Fibroblast of lung (primary cell): ENCODE results near the gene RBM25. TPM values are rescaled to one million over a fixed set of nuclear protein-coding genes. Genes with fewer than 3 reads are reported as not detected.

ENCODE experiments used
- DNase-seq, 2 donors: peaks; one replicate each; pipeline versions ENCODE4 v3.0.0 to v3.0.0-alpha.2; 2010; ENCODE audit warnings: low read depth in 2 of 2
- H2AFZ ChIP-seq: 2 replicates; pipeline ENCODE4 v1.5.1; 2012; ENCODE audit warnings: low read length, control low read depth, inconsistent platforms
- H3K27ac ChIP-seq: 2 replicates; pipeline ENCODE4 v1.5.1; 2011; ENCODE audit warnings: low read length, control low read depth; ENCODE audit not compliant: insufficient read depth
- H3K27me3 ChIP-seq: 2 replicates; pipeline ENCODE4 v1.5.1; 2011; ENCODE audit warnings: mild to moderate bottlenecking, low read length; ENCODE audit not compliant: control insufficient read depth, insufficient read depth
- H3K36me3 ChIP-seq: 2 replicates; pipeline ENCODE4 v1.5.1; 2011; ENCODE audit warnings: low read length; ENCODE audit not compliant: control insufficient read depth, insufficient read depth
- H3K4me1 ChIP-seq: 2 replicates; pipeline ENCODE4 v1.5.1; 2011; ENCODE audit warnings: low read length; ENCODE audit not compliant: control insufficient read depth, insufficient read depth; ENCODE audit errors: extremely low read depth
- H3K4me2 ChIP-seq: 2 replicates; pipeline ENCODE4 v1.5.1; 2011; ENCODE audit warnings: low read length, control low read depth; ENCODE audit not compliant: insufficient read depth; ENCODE audit errors: extremely low read depth
- H3K4me3 ChIP-seq, 4 experiments: fragments of 200-600 bp in 1 of 4; sonication (generic) in 1 of 4; replicated peaks in 1 of 4; 2 replicates each; pipeline ENCODE4 v1.5.1; 2011 to 2016; ENCODE audit warnings: low read length in 4 of 4, low read depth in 3 of 4, mild to moderate bottlenecking in 3 of 4, control low read depth in 2 of 4, inconsistent platforms in 1 of 4, mixed read lengths in 1 of 4; ENCODE audit not compliant: insufficient read depth in 1 of 4; ENCODE audit errors: control extremely low read depth in 1 of 4
- H3K79me2 ChIP-seq: 2 replicates; pipeline ENCODE4 v1.5.1; 2012; ENCODE audit warnings: mild to moderate bottlenecking, low read length, inconsistent platforms; ENCODE audit not compliant: control insufficient read depth, insufficient read depth
- H3K9ac ChIP-seq: 2 replicates; pipeline ENCODE4 v1.5.1; 2011; ENCODE audit warnings: mild to moderate bottlenecking, low read length, control low read depth; ENCODE audit not compliant: insufficient read depth
- H3K9me3 ChIP-seq: 2 replicates; pipeline ENCODE4 v1.5.1; 2012; ENCODE audit warnings: low read depth, low read length; ENCODE audit not compliant: control insufficient read depth, insufficient read depth
- H4K20me1 ChIP-seq: 2 replicates; pipeline ENCODE4 v1.5.1; 2011; ENCODE audit warnings: low read length; ENCODE audit not compliant: control insufficient read depth, insufficient read depth; ENCODE audit errors: extremely low read depth
- EZH2 ChIP-seq: IDR thresholded peaks from 2 replicates; pipeline ENCODE4 v1.5.1; 2012; ENCODE audit warnings: low read length, control low read depth, mild to moderate bottlenecking; ENCODE audit errors: missing control alignments
- polyA plus RNA-seq, 2 donors: library from polyadenylated mRNA; depleted of rRNA in 1 of 2; stranded (reverse) in 1 of 2; unstranded in 1 of 2; fragments of >200 nt; gene quantifications; 2 replicates each; pipeline ENCODE4 v1.2.1, GENCODE V29; 2011 to 2012; ENCODE audit warnings: missing spikeins in 1 of 2
- total RNA-seq: library from RNA; depleted of rRNA; stranded (reverse); fragments of >200 nt; gene quantifications from 2 replicates; pipeline ENCODE4 v1.2.1, GENCODE V29; 2014
- TF ChIP-seq, protein P1 (sequence below), 2 donors: IDR thresholded peaks in 1 of 2; conservative IDR thresholded peaks in 1 of 2; 1 replicate in 1 of 2; 2 replicates in 1 of 2; pipeline ENCODE4 v1.5.1; 2011 to 2012; ENCODE audit warnings: low read length in 2 of 2, control low read depth in 1 of 2, inconsistent platforms in 1 of 2, low read depth in 1 of 2, mild to moderate bottlenecking in 1 of 2

Gene RBM25
- total and polyA plus RNA-seq, 2 donors (not counting 1 experiment from before 2014, with no cell fraction given): 25.4 to 42.5 TPM

DNA sequence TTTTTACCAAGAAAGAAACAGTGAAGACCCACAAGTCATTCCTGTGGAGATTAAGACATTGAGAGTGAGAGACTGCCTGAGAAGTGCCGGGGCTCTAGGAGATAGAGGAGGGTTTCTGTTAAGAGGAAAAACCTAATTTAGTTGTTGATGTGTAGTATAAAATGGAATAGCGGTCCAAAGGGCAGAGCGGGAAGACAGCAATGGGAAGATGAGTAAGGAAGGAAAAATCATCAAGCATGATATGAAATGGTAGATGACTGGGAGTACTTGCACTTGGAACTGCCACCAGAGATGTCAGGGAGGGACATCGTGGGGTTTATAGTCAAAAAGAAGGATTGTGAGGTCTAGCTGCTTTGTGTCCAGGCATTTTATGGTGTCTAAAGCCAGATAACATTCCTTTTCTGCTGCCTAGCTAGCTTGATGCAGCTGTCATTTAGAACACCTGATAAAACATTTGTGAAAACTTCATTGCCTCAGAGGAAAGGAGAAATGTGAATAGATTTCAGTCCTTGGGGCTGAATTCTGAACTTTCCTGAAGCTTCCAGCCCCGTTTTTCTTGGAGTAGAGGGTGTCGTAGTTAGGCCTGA is 57.8 kb downstream of the RBM25 start:
- Histone ChIP-seq H3K27ac (no peak overlapping the region), H3K36me3 (peaks cover 9% of the 10 kb centered on the region), H2AFZ (no peak overlapping the region), H3K4me3 (no peak overlapping the region), H3K4me2 (no peak overlapping the region), H4K20me1 (no peaks in the 10 kb centered on the region), H3K9ac (no peak overlapping the region), H3K27me3 (no peaks in the 10 kb centered on the region), H3K9me3 (no peaks in the 10 kb centered on the region), H3K79me2 (peaks cover 4% of the 10 kb centered on the region), H3K4me1 (no peaks in the 10 kb centered on the region)
- no peak for DNase-seq
- TF ChIP-seq, protein P1, sequence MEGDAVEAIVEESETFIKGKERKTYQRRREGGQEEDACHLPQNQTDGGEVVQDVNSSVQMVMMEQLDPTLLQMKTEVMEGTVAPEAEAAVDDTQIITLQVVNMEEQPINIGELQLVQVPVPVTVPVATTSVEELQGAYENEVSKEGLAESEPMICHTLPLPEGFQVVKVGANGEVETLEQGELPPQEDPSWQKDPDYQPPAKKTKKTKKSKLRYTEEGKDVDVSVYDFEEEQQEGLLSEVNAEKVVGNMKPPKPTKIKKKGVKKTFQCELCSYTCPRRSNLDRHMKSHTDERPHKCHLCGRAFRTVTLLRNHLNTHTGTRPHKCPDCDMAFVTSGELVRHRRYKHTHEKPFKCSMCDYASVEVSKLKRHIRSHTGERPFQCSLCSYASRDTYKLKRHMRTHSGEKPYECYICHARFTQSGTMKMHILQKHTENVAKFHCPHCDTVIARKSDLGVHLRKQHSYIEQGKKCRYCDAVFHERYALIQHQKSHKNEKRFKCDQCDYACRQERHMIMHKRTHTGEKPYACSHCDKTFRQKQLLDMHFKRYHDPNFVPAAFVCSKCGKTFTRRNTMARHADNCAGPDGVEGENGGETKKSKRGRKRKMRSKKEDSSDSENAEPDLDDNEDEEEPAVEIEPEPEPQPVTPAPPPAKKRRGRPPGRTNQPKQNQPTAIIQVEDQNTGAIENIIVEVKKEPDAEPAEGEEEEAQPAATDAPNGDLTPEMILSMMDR (conservative IDR thresholded peaks at IDR 0.05 in 1 of 2, IDR thresholded peaks at IDR 0.05 in 1 of 2; ENCODE audit: low read depth in 1 of 2, low read length in 2 of 2): no peak

DNA sequence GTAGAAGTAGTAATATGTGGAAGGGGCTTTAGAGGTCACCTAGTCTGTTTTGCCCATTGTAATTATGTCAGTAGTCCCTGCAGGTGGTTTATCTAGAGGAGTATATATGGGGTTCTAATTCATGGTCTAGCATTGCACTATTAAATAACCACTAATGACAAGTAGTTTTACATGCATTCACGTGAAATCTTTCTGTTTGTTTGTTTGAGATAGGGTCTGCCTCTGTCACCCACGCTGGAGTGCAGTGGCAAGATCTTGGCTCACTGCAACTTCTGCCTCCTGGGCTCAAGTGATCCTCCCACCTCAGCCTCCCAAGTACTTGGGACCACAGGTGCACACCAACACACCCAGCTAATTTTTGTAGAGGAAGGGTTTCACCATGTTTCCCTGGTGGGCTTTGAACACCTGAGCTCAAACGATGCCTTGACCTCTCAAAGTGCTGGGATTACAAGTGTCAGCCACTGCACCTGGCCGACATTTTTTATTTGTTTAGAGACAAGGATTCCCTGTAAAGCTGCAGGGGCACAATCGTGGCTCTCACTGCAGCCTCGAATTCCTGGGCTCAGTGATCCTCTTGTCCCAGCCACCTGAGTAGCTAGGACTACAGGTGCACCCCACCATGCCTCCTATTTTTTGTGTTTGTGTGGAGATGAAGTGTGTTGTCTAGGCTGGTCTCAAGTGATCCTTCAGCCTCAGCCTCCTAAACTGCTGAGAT is 66.0 kb downstream of the RBM25 start:
- peaks cover 6% of the 10 kb centered on the region for H3K36me3 ChIP-seq
- TF ChIP-seq EZH2: no peak
- TF ChIP-seq, protein P1 (conservative IDR thresholded peaks at IDR 0.05 in 1 of 2, IDR thresholded peaks at IDR 0.05 in 1 of 2; ENCODE audit: low read depth in 1 of 2, low read length in 2 of 2): no peak
- H3K4me3 ChIP-seq: no peak overlapping the region
- no peaks in the 10 kb centered on the region for H4K20me1 ChIP-seq
- H3K4me2 ChIP-seq: no peak overlapping the region
- H3K9ac ChIP-seq: no peak overlapping the region
- no peak overlapping the region for H2AFZ ChIP-seq
- H3K27me3 ChIP-seq: no peaks in the 10 kb centered on the region
- no peaks in the 10 kb centered on the region for H3K4me1 ChIP-seq
- no peak overlapping the region for H3K27ac ChIP-seq
- no peaks in the 10 kb centered on the region for H3K79me2 ChIP-seq
- no peaks in the 10 kb centered on the region for H3K9me3 ChIP-seq
- no peak for DNase-seq

DNA sequence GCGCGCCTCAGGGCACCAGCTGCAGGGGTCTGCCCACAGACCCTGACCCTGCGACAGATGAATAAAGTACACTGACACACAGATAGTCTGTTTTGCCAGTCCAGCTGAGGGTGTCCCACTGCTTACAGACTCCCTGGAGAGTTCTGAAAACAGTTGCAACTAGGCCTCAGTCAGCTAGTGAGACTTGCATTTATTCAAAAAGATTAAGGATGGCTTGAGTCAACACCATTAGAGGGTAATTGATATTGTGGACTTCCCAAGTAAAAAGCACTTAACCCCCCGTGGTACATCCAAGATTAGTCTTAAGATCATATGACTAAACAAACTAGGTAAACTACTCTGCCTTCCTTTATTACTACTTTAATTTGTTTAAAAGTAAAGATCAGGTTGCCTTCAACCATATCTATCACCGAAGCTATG is 66.8 kb downstream of the RBM25 start:
- no peaks in the 10 kb centered on the region for H3K27me3 ChIP-seq
- no peaks in the 10 kb centered on the region for H3K9me3 ChIP-seq
- no peak overlapping the region for H3K4me3 ChIP-seq
- no peak overlapping the region for H3K4me2 ChIP-seq
- H3K27ac ChIP-seq: no peak overlapping the region
- DNase-seq: no peak
- no peaks in the 10 kb centered on the region for H3K4me1 ChIP-seq
- no peaks in the 10 kb centered on the region for H4K20me1 ChIP-seq
- H2AFZ ChIP-seq: no peak overlapping the region
- peaks cover 6% of the 10 kb centered on the region for H3K36me3 ChIP-seq
- no peak for TF ChIP-seq EZH2
- TF ChIP-seq, protein P1 (conservative IDR thresholded peaks at IDR 0.05 in 1 of 2, IDR thresholded peaks at IDR 0.05 in 1 of 2; ENCODE audit: low read depth in 1 of 2, low read length in 2 of 2): no peak
- H3K9ac ChIP-seq: no peak overlapping the region
- H3K79me2 ChIP-seq: no peaks in the 10 kb centered on the region
